Esophagus muscularis mucosa (tissue), 4 donors: ENCODE results near the gene IL1RL2.

ENCODE experiments used
- CTCF ChIP-seq, 3 experiments: fragments of 200-600 bp in 2 of 3; fragments of 450-650 bp in 1 of 3; sonication (generic) in 2 of 3; IDR thresholded peaks; one replicate each; pipeline ENCODE4 v1.5.1; 2017 to 2019; ENCODE audit warnings: antibody characterized with exemption in 3 of 3, mild to moderate bottlenecking in 2 of 3, moderate library complexity in 1 of 3
- EP300 ChIP-seq: sonication (generic); formaldehyde crosslinking; IDR thresholded peaks from one replicate; pipeline ENCODE4 v1.6.1; 2017; ENCODE audit warnings: antibody characterized with exemption
- POLR2A ChIP-seq: fragments of 450-650 bp; IDR thresholded peaks from one replicate; pipeline ENCODE4 v1.6.1; 2017; ENCODE audit warnings: antibody characterized with exemption, moderate library complexity, mild to moderate bottlenecking, low read depth
- POLR2AphosphoS5 ChIP-seq, 2 donors: sonication (generic); formaldehyde crosslinking; IDR thresholded peaks; one replicate each; pipeline ENCODE4 v1.6.1; 2017; ENCODE audit warnings: antibody characterized with exemption in 2 of 2

- TF ChIP-seq CTCF (IDR thresholded peaks at IDR 0.05) (peak; percentile 42 to 67 (median 65)), EP300 (no peak), POLR2A (no peak), POLR2AphosphoS5 (IDR thresholded peaks at IDR 0.05) (peak in 1 of 2 donors; percentile 49)
These were observed 20.5 kb upstream of the IL1RL2 start for GRCh38 chr2:102166189-102166845.
